Subcutaneous adipose tissue (tissue), 4 donors: ENCODE measurements around the gene BZW2. TPM values are rescaled to one million over a fixed set of nuclear protein-coding genes. Genes with fewer than 3 reads are reported as not detected.

ENCODE experiments used
- CTCF ChIP-seq: fragments of 450-650 bp; IDR thresholded peaks from one replicate; pipeline ENCODE4 v1.5.1; 2016; ENCODE audit warnings: low read depth, mild to moderate bottlenecking, control low read depth, antibody characterized with exemption, moderate library complexity
- total RNA-seq, 4 donors: library from RNA; depleted of rRNA; stranded (reverse); fragments of >200 nt; gene quantifications; one replicate each; pipeline ENCODE4 v1.1.0, GENCODE V29; 2016

The BZW2 gene
- total RNA-seq, 4 donors from 2014 or later = 39.0 to 94.6 (median 46.1) TPM

DNA sequence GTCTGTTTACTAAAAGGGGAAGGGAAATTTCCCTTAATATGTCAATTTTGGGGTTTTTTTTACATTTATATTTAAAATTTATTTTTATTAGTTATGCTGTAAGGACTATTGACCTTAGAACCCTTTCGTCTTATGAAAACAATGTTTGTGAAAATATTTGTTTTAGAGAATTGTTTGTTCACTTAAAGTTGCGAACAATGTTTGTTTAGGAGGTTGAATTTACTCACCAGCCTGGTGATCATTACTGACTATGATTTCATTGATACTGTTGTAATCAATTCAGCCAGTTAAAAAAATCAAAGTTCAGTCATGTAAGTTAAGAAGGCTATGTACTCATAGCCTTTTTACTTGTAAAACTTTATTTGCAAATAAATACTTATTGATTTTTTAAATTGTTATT lies 80.2 kb downstream of the BZW2 start:
- no peak for TF ChIP-seq CTCF

GRCh38 chr7:16727736-16728135 lies 81.8 kb downstream of the BZW2 start:
- TF ChIP-seq CTCF = no peak

- TF ChIP-seq CTCF = no peak
Measured at GRCh38 chr7:16728811-16729210, 82.8 kb downstream of the BZW2 start.

GRCh38 chr7:16729541-16729940 lies 83.6 kb downstream of the BZW2 start:
- no peak for TF ChIP-seq CTCF

- no peak for TF ChIP-seq CTCF
Measured at GRCh38 chr7:16730937-16731336, 85.0 kb downstream of the BZW2 start.

GRCh38 chr7:16732828-16733227 lies 86.8 kb downstream of the BZW2 start:
- no peak for TF ChIP-seq CTCF

DNA sequence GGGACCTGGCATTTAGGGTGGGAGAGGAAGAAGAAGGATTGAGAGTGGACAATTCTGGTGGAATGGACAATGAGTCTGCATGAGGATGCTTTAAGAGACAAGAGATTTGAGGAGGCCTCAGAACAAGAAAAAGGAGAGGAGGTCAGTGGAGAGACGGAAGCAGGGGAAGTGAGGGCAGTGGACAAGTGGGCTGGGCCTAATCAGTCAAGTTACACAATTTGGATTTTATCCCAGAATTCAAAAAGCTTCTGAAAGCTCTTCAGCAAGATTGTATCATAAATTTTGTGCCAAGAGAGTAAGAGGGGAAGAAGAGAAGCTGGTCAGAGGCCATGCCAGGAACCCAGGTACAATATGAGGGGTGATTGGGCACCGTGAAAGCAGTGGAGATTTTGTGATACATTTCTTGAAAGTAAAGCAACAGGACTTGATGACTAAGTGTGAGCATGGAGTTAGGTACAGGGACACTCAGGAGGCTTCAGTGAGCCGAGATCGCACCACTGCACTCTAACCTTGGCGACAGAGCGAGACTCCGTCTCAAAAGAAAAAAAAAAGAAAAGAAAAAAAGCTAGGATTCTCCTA lies 88.3 kb downstream of the BZW2 start:
- no peak for TF ChIP-seq CTCF
